H7 (cell line): ENCODE results near the gene MAGEB17. TPM values are rescaled to one million over a fixed set of nuclear protein-coding genes. Genes with fewer than 3 reads are reported as not detected.

Experiments used
- DNase-seq: peaks from one replicate; pipeline ENCODE4 v3.0.0; 2012
- H3K27me3 ChIP-seq: 2 replicates; pipeline ENCODE4 v1.6.0; 2011; ENCODE audit warnings: mild to moderate bottlenecking, low read length; ENCODE audit not compliant: control insufficient read depth, insufficient read depth
- H3K36me3 ChIP-seq: replicated peaks from 2 replicates; pipeline ENCODE4 v1.5.1; 2011; ENCODE audit warnings: low read length; ENCODE audit not compliant: control insufficient read depth, insufficient read depth
- H3K4me3 ChIP-seq: 2 replicates; pipeline ENCODE4 v1.5.1; 2011; ENCODE audit warnings: low read depth, mild to moderate bottlenecking, control low read depth, low read length, moderate library complexity; ENCODE audit not compliant: insufficient read depth
- total RNA-seq: library from RNA; depleted of rRNA; stranded (reverse); fragments of >200 nt; shearing (Covaris generic); gene quantifications from 2 replicates; pipeline ENCODE4 v1.2.3, GENCODE V29; 2014; rRNA removed

Gene MAGEB17, protein sequence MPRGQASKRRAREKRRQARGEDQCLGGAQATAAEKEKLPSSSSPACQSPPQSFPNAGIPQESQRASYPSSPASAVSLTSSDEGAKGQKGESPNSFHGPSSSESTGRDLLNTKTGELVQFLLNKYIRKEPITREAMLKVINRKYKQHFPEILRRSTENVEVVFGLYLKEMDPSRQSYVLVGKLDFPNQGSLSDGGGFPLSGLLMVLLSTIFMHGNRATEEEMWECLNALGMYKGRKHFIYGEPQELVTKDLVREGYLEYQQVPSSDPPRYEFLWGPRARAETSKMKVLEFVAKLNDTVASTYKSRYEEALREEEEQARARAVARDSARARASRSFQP
- total RNA-seq: 0.21 and 0.33 TPM in 2 replicates

DNA sequence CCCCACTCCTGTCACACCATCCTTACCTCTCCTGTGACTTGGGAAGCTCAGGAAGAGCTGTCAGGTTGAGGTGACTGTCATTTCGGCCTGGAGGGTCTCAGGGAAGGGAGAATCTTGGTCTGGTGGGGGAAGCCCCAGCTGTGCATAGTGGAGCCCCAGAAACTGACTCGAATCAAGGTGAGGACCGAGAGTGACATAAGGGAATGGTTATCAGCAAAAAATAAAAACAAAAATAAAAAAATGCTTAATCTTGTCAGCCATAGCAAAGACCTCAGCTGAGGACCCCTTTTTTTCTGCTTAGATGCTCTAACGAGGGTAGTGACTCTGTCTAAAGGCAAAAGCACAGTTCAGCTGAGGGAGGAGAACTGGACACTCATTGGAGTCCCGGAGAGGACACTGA is at the start of gene MAGEB17:
Gene MAGEB17 (plus strand): TSS at position 301 of the 400 bp plus-strand sequence. CDS start 2,902 bp downstream, outside the sequence.
- no peak within 1 kb of the TSS for H3K4me3 ChIP-seq
- H3K36me3 ChIP-seq: peaks cover 11% of the 10 kb centered on the region
- H3K27me3 ChIP-seq: no peaks in the 10 kb centered on the region
- DNase-seq: peak; percentile 8

DNA sequence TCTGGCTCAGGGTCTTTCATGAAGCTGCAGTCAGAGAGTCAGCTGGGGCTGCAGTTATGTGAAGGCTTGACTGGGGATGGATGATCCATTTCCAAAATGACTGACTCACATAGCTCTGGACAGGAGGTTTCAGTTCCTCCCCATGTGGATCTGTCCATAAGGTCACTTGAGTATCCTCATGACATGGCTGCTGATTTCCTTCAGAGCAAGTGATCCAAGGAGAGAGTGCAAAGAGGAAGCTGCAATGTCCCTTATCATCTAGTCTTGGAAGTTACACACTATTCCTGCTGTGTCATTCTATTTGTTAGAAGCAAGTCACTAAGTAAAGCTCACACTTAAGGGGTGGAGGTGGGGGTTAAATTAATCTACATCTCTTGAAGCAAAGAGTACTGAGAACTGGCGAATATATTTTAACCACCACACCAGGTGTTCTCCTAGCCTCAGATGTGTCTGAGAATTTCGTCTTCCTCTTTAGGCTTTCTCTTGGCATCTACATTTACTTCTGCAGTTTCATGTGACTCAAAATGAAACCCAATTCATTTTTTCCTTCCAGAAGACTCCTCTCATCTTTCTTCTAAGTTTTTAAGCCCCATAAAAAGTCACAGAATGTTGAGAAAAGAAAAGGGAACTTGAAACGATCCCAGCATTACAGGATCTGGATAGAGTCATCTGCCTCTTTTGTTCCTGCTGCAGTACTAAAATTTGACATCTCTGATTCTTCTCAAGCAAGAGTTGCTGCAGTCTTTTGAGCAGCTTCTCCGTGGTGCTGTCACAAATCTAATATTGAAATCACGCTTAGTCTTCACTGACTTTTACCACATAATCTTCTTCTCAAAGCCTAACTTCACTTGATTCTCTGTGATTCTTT is 47.7 kb upstream of the MAGEB17 start:
- no peaks in the 10 kb centered on the region for H3K27me3 ChIP-seq
- DNase-seq: no peak
- no peak overlapping the region for H3K4me3 ChIP-seq
- H3K36me3 ChIP-seq: no peaks in the 10 kb centered on the region

DNA sequence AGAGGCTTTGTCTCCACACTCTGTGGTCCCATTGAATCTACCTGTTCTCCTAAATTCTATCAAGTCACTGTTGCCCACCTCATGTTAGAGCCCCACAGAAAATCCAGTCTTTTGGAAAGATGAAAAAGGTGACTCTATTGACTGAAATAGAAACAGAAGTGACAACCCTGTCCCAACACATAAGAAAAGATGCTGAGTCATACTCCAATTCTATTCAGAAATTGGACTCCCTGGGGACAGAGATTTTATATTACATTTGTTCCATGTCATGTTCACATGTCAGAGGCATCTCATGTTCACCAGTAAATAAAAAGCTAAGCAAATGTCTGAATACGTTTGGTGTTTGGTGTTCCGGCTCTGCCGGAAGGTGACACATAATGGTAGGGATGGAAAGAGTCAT is 46.9 kb upstream of the MAGEB17 start:
- H3K27me3 ChIP-seq: no peaks in the 10 kb centered on the region
- no peak overlapping the region for H3K4me3 ChIP-seq
- no peak for DNase-seq
- H3K36me3 ChIP-seq: peaks cover 1% of the 10 kb centered on the region; the same call in 1 of the 2 replicates

DNA sequence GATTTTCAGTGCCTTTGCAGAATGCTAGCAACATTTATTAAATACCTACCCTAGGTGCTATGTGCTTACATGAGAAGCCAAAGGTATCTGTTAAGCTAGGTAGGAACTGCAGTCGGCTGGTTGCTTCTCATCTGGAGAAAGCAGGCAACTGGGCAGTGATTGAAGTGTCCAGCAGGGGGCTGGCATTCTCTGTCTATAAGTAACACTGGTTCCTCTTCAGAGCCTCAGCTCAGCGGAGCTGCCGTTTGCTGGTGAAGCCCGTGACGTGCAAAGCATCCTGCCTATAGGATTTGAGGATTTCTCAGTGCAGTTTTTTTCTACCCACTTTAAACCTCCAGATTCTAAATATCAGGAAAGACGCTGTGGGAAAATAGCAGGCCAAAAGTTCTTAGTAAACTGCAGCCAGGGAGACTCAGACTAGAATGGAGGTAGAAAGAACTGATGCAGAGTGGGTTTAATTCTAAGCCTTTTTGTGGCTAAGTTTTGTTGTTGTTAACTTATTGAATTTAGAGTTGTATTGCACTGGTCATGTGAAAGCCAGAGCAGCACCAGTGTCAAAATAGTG is 44.0 kb upstream of the MAGEB17 start, which contains the start of gene GRPR:
Gene GRPR (plus strand): TSS at position 344 of the 565 bp plus-strand sequence. CDS start 389 bp downstream, outside the sequence.
- Histone ChIP-seq H3K36me3 (peaks cover 10% of the 10 kb centered on the region), H3K4me3 (peak within 1 kb of the TSS; percentile 50; the same call in 1 of the 2 replicates), H3K27me3 (no peaks in the 10 kb centered on the region)
- DNase-seq: peak; percentile 44

DNA sequence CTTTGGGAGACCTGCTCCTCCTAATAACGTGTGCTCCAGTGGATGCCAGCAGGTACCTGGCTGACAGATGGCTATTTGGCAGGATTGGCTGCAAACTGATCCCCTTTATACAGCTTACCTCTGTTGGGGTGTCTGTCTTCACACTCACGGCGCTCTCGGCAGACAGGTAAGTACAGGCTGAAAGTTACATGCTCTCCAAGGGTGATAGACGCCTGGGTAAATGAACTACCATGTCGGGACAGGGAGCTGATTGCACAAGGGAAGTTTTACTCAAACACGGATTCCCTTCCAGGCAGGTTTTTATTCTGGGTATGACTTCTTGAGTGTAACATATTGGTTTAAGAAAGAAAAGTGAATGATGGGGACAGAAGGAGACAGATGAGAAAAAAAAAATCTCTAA is 43.1 kb upstream of the MAGEB17 start:
- H3K27me3 ChIP-seq: no peaks in the 10 kb centered on the region
- H3K36me3 ChIP-seq: peaks cover 10% of the 10 kb centered on the region
- H3K4me3 ChIP-seq: peak overlapping the region; percentile 50; the same call in 1 of the 2 replicates
- no peak for DNase-seq

DNA sequence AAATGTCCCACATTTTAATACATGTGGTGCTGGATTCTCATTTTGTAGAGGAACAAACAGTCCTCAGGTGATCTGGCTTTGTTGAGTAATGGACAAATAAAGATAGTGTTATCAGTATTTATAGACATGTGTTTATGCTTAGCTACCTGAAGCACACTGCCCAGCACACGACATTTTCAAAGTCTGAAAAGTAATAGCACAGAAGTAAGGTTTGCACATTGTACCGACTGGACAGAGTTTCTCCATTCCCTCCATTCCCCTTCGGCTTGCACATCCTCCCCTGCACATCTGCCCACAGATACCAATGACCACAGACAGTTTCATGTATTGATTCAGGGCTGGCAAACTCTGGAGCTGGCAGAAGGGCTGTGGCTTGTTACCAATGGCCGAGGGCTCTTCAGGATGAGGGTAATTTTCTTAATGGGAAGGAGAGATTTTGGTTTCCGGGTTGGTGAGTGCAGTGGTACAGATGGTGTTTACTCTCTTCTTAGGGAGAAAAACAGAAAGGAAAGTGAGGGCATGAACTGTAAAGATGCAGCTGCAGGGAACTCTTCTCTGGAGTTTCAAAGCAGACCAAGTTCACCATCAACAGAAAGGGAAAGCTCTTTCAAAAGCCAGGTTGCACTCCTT is 41.6 kb upstream of the MAGEB17 start:
- Histone ChIP-seq H3K4me3 (peak overlapping the region; percentile 50), H3K27me3 (no peaks in the 10 kb centered on the region), H3K36me3 (peaks cover 21% of the 10 kb centered on the region)
- no peak for DNase-seq

DNA sequence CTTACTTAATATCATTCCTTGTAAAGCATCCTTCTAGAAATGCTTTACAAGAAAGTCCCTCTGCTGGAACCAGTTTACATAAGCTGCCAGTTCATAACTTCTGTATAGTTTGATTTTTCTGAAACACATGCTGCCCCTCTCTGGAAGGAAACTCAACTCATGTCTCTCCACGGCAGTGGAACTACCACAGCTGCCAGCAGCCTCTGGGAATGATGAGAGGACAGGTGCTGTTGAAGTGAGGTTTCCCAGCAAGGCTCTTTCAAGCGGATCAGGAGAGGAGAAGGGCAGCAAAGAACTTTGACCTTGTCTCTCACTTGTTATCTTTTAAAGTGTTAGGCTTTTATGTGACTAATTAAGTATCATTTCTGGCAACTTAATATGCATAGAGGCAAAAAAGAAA is 36.6 kb upstream of the MAGEB17 start:
- Histone ChIP-seq H3K36me3 (peaks cover 32% of the 10 kb centered on the region), H3K27me3 (no peaks in the 10 kb centered on the region), H3K4me3 (no peak overlapping the region)
- no peak for DNase-seq

DNA sequence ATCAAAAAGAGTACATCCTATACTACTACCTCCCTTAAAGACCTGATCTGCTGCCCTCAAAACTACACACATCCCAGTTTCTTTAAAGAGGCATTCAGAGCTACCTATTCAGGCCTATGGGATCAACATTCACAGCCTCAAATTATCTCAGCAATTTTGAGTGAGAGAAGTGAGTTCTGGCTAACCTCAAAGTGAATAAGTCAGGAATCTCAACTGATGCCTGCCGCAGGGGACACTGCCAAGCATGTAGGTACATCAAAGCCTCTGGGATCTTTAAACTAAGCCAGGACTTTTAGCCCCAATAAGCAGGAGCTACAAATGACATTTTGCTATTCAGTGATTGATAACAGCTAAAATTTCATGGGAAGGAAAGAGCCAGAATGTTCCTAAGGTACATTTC is 32.3 kb upstream of the MAGEB17 start:
- no peaks in the 10 kb centered on the region for H3K27me3 ChIP-seq
- no peak overlapping the region for H3K4me3 ChIP-seq
- DNase-seq: no peak
- H3K36me3 ChIP-seq: peaks cover 23% of the 10 kb centered on the region

DNA sequence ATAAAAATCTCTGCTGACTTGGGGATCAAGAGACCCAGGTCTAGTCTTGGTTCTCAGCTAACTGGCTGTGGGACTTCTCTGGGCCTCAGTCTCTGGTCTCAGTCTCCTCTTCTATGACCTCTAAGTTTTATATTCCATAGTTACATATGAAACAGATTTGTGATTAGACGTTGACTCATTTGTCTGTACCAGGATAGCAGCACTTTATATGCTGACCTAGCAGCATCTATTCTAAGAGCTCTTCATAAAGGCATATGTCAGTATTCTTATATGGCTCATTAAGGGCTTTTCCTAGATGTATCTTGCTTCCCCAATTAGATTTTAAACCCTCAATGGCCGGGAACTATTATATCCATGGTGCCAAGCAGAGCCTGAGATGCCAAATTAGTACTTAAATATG is 31.2 kb upstream of the MAGEB17 start:
- peaks cover 18% of the 10 kb centered on the region for H3K36me3 ChIP-seq
- H3K4me3 ChIP-seq: no peak overlapping the region
- no peaks in the 10 kb centered on the region for H3K27me3 ChIP-seq
- DNase-seq: no peak

DNA sequence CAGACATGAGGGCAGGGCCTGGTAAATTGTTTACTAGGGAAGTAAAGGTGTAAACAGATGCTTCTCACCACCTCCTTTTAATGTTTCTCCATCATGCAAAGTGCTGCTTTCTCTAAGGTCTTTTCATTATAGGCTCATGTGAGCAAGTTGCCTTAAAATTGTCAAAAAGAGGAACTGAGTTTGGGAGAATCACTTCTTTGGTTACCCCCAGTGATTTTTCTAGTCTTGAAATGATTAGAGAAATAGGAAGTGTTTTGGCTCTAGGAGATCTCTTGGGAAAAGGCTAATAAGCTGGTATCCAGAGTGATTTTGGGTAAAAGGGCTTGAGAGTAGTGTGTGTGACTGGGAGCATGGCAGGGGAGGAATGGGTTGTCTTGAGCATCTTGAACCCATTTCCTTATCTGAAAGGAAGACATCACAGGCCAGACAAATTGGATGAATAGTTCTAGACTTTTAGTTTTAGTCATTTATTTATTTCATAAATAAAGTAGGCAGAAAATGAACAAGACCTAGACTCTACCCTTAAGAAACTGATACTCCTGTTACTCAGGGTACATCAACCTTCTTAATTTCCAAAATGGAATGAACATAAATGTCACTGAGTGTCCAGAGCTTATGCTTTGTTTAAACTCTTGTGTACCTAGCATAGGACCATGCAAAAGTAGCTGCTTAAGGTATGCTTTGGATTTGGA is 29.7 kb upstream of the MAGEB17 start:
- no peak for DNase-seq
- Histone ChIP-seq H3K27me3 (no peaks in the 10 kb centered on the region), H3K4me3 (no peak overlapping the region), H3K36me3 (peaks cover 23% of the 10 kb centered on the region)

DNA sequence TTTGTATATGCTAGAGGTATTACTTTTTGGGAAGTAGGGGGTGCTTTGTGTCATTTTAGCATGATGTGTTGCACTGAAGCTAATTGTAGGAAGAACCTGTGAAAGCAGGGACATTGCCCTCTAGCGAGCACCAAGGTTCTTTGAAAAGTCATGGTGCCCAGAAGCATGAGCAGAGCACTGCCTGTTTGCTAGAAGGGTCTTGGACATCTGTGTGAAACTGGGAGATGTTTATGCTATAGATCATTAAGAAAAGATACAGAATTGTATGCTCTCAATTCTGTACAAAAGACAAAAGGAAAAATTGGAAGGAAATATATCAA is 29.2 kb upstream of the MAGEB17 start:
- H3K36me3 ChIP-seq: peaks cover 25% of the 10 kb centered on the region

DNA sequence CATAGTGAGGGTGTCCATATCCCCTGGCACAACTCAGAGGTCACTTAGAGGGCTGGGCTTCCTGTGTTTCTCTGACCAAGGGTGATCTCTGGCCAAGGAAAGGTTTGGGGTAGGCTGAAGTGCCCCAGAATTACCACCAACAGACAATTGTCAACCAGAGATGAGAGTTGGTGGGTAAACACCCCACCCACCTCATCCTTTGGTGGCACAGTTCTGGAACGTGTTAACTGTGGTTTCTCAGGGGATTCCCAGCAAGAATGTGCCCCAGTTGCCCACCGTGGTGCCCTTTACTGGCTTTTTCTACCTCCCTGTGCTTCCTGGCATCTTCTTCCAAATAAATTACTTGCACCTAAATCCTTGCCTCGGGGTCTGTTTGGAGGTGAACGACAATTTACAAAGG is 26.8 kb upstream of the MAGEB17 start:
- peaks cover 24% of the 10 kb centered on the region for H3K36me3 ChIP-seq
- no peak overlapping the region for H3K4me3 ChIP-seq
- H3K27me3 ChIP-seq: no peaks in the 10 kb centered on the region
- no peak for DNase-seq

More for the DNA sequence above, 29.2 kb upstream of the MAGEB17 start:
- no peak for DNase-seq
- Histone ChIP-seq H3K4me3 (no peak overlapping the region), H3K27me3 (no peaks in the 10 kb centered on the region)

DNA sequence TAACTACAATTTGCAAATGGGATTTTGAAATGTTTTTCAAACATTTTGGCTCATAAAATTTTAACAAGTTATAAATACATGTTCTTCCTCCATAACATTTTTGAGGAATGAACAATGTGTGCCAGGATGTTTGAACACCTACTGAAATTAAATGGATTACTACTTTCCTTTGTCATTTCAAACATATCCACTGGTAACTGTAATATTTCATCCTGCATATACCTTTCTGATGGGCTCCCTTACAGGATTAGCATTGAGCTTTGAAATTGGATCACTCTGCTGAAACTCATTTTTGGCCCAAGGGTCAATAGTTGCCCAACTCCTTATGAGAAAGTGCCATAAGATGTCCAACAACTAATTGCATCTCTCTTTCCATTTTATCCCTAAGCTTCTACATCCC is 26.3 kb upstream of the MAGEB17 start:
- no peak for DNase-seq
- no peaks in the 10 kb centered on the region for H3K27me3 ChIP-seq

More for the DNA sequence above, 26.3 kb upstream of the MAGEB17 start:
- Histone ChIP-seq H3K4me3 (no peak overlapping the region), H3K36me3 (peaks cover 21% of the 10 kb centered on the region)
